Hepatocyte (in vitro differentiated cells): ENCODE data around the gene JCHAIN.

ENCODE experiments used
- EZH2 ChIP-seq: fragments of 200-600 bp; sonication (generic); IDR thresholded peaks from 2 replicates; pipeline ENCODE4 v1.6.1; 2016; ENCODE audit warnings: antibody characterized with exemption, mild to moderate bottlenecking, borderline replicate concordance
- TF ChIP-seq, protein P1 (sequence below): fragments of 200-600 bp; sonication (generic); IDR thresholded peaks from 2 replicates; pipeline ENCODE4 v1.5.1; 2016; ENCODE audit warnings: antibody characterized with exemption, mild to moderate bottlenecking; ENCODE audit not compliant: poor library complexity

DNA sequence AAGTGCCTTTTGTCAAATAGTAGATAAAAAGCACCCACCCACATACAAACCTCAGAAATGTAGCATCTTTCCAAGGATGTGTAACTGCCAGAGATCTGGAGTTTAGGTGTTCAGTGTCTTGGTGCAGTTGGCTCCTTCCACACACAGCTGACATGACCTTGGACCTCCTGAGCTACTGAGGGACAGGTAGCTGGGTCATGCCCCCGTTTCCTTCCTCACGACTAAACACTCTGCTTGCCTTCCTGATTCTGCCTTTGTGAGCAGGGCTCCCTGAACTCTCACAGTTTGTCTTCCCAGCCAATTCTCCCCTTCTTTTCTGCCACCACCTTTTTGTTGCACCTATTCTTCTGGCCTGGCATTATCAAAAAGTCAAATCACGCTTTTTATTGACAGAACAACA lies 45.3 kb upstream of the JCHAIN start:
- TF ChIP-seq, protein P1, sequence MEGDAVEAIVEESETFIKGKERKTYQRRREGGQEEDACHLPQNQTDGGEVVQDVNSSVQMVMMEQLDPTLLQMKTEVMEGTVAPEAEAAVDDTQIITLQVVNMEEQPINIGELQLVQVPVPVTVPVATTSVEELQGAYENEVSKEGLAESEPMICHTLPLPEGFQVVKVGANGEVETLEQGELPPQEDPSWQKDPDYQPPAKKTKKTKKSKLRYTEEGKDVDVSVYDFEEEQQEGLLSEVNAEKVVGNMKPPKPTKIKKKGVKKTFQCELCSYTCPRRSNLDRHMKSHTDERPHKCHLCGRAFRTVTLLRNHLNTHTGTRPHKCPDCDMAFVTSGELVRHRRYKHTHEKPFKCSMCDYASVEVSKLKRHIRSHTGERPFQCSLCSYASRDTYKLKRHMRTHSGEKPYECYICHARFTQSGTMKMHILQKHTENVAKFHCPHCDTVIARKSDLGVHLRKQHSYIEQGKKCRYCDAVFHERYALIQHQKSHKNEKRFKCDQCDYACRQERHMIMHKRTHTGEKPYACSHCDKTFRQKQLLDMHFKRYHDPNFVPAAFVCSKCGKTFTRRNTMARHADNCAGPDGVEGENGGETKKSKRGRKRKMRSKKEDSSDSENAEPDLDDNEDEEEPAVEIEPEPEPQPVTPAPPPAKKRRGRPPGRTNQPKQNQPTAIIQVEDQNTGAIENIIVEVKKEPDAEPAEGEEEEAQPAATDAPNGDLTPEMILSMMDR, result no peak
- no peak for TF ChIP-seq EZH2
